ENCODE measurements around the gene MOK. TPM values are rescaled to one million over a fixed set of nuclear protein-coding genes. Genes with fewer than 3 reads are reported as not detected.
"Not testable (repeated sequence)": the region's sequence is repeated elsewhere in the genome, so short reads cannot be mapped to it uniquely, and the experiment has no call there.

The MOK gene
- total RNA-seq, 1 donor from 2014 or later, result 5.2 TPM

GRCh38 chr14:102252834-102253801 is 51.8 kb downstream of the MOK start:
- H3K36me3 ChIP-seq (ENCODE audit: control insufficient read depth in 3 of 3, insufficient read depth in 3 of 3, low read length in 3 of 3), result peaks cover 0 to 2% (median 0%) of the 10 kb centered on the region in 3 donors
- no peak overlapping the region for H3K27ac ChIP-seq (ENCODE audit: low read depth, low read length)
- H3K27me3 ChIP-seq (ENCODE audit: control insufficient read depth in 3 of 3, insufficient read depth in 3 of 3, low read length in 3 of 3), result no peaks in the 10 kb centered on the region
- H3K9ac ChIP-seq (ENCODE audit: low read depth in 1 of 3, low read length in 3 of 3), result no peak overlapping the region
- H3K4me3 ChIP-seq (ENCODE audit: low read length in 3 of 3), result no peak overlapping the region
- no peaks in the 10 kb centered on the region for H3K9me3 ChIP-seq (ENCODE audit: control insufficient read depth in 3 of 3, low read length in 3 of 3)
- H3K4me1 ChIP-seq (ENCODE audit: control insufficient read depth in 3 of 3, insufficient read depth in 3 of 3, low read length in 3 of 3), result no peaks in the 10 kb centered on the region

- no peaks in the 10 kb centered on the region for H3K9me3 ChIP-seq (ENCODE audit: control insufficient read depth in 3 of 3, low read length in 3 of 3)
- H3K4me3 ChIP-seq (ENCODE audit: low read length in 3 of 3), result no peak overlapping the region
- no peaks in the 10 kb centered on the region for H3K4me1 ChIP-seq (ENCODE audit: control insufficient read depth in 3 of 3, insufficient read depth in 3 of 3, low read length in 3 of 3)
- H3K36me3 ChIP-seq (ENCODE audit: control insufficient read depth in 3 of 3, insufficient read depth in 3 of 3, low read length in 3 of 3), result peaks cover 0 to 2% (median 0%) of the 10 kb centered on the region in 3 donors
- no peaks in the 10 kb centered on the region for H3K27me3 ChIP-seq (ENCODE audit: control insufficient read depth in 3 of 3, insufficient read depth in 3 of 3, low read length in 3 of 3)
- H3K9ac ChIP-seq (ENCODE audit: low read depth in 1 of 3, low read length in 3 of 3), result no peak overlapping the region
- no peak overlapping the region for H3K27ac ChIP-seq (ENCODE audit: low read depth, low read length)
Observed at GRCh38 chr14:102251161-102251560, 53.8 kb downstream of the MOK start.

- no peak overlapping the region for H3K27ac ChIP-seq (ENCODE audit: low read depth, low read length)
- no peak overlapping the region for H3K9ac ChIP-seq (ENCODE audit: low read depth in 1 of 3, low read length in 3 of 3)
- H3K4me3 ChIP-seq (ENCODE audit: low read length in 3 of 3), result no peak overlapping the region
- H3K36me3 ChIP-seq (ENCODE audit: control insufficient read depth in 3 of 3, insufficient read depth in 3 of 3, low read length in 3 of 3), result peaks cover 0 to 2% (median 0%) of the 10 kb centered on the region in 3 donors
- H3K27me3 ChIP-seq (ENCODE audit: control insufficient read depth in 3 of 3, insufficient read depth in 3 of 3, low read length in 3 of 3), result no peaks in the 10 kb centered on the region
- H3K4me1 ChIP-seq (ENCODE audit: control insufficient read depth in 3 of 3, insufficient read depth in 3 of 3, low read length in 3 of 3), result no peaks in the 10 kb centered on the region
- no peaks in the 10 kb centered on the region for H3K9me3 ChIP-seq (ENCODE audit: control insufficient read depth in 3 of 3, low read length in 3 of 3)
Observed at GRCh38 chr14:102250636-102251035, 54.3 kb downstream of the MOK start.

- Histone ChIP-seq H3K4me3 (ENCODE audit: low read length in 3 of 3) (no peak overlapping the region), H3K4me1 (ENCODE audit: control insufficient read depth in 3 of 3, insufficient read depth in 3 of 3, low read length in 3 of 3) (no peaks in the 10 kb centered on the region), H3K27ac (ENCODE audit: low read depth, low read length) (no peak overlapping the region), H3K9ac (ENCODE audit: low read depth in 1 of 3, low read length in 3 of 3) (no peak overlapping the region), H3K36me3 (ENCODE audit: control insufficient read depth in 3 of 3, insufficient read depth in 3 of 3, low read length in 3 of 3) (peaks cover 0 to 2% (median 0%) of the 10 kb centered on the region in 3 donors), H3K9me3 (ENCODE audit: control insufficient read depth in 3 of 3, low read length in 3 of 3) (no peaks in the 10 kb centered on the region), H3K27me3 (ENCODE audit: control insufficient read depth in 3 of 3, insufficient read depth in 3 of 3, low read length in 3 of 3) (no peaks in the 10 kb centered on the region)
Observed at GRCh38 chr14:102249981-102250380, 55.0 kb downstream of the MOK start.

GRCh38 chr14:102249041-102249440 is 55.9 kb downstream of the MOK start:
- Histone ChIP-seq H3K27me3 (ENCODE audit: control insufficient read depth in 3 of 3, insufficient read depth in 3 of 3, low read length in 3 of 3) (no peaks in the 10 kb centered on the region), H3K27ac (ENCODE audit: low read depth, low read length) (no peak overlapping the region), H3K36me3 (ENCODE audit: control insufficient read depth in 3 of 3, insufficient read depth in 3 of 3, low read length in 3 of 3) (peaks cover 0 to 2% (median 0%) of the 10 kb centered on the region in 3 donors), H3K4me1 (ENCODE audit: control insufficient read depth in 3 of 3, insufficient read depth in 3 of 3, low read length in 3 of 3) (no peaks in the 10 kb centered on the region), H3K9me3 (ENCODE audit: control insufficient read depth in 3 of 3, low read length in 3 of 3) (no peaks in the 10 kb centered on the region), H3K9ac (ENCODE audit: low read depth in 1 of 3, low read length in 3 of 3) (no peak overlapping the region), H3K4me3 (ENCODE audit: low read length in 3 of 3) (no peak overlapping the region)

- Histone ChIP-seq H3K4me1 (ENCODE audit: control insufficient read depth in 3 of 3, insufficient read depth in 3 of 3, low read length in 3 of 3) (no peaks in the 10 kb centered on the region), H3K36me3 (ENCODE audit: control insufficient read depth in 3 of 3, insufficient read depth in 3 of 3, low read length in 3 of 3) (peaks cover 0 to 2% (median 0%) of the 10 kb centered on the region in 3 donors), H3K9ac (ENCODE audit: low read depth in 1 of 3, low read length in 3 of 3) (no peak overlapping the region), H3K4me3 (ENCODE audit: low read length in 3 of 3) (no peak overlapping the region), H3K27ac (ENCODE audit: low read depth, low read length) (no peak overlapping the region), H3K27me3 (ENCODE audit: control insufficient read depth in 3 of 3, insufficient read depth in 3 of 3, low read length in 3 of 3) (no peaks in the 10 kb centered on the region), H3K9me3 (ENCODE audit: control insufficient read depth in 3 of 3, low read length in 3 of 3) (no peaks in the 10 kb centered on the region)
Observed at GRCh38 chr14:102248121-102248520, 56.8 kb downstream of the MOK start.

GRCh38 chr14:102246071-102246470 is 58.9 kb downstream of the MOK start:
- Histone ChIP-seq H3K9ac (ENCODE audit: low read depth in 1 of 3, low read length in 3 of 3) (no peak overlapping the region), H3K27me3 (ENCODE audit: control insufficient read depth in 3 of 3, insufficient read depth in 3 of 3, low read length in 3 of 3) (no peaks in the 10 kb centered on the region), H3K4me1 (ENCODE audit: control insufficient read depth in 3 of 3, insufficient read depth in 3 of 3, low read length in 3 of 3) (no peaks in the 10 kb centered on the region), H3K9me3 (ENCODE audit: control insufficient read depth in 3 of 3, low read length in 3 of 3) (no peaks in the 10 kb centered on the region), H3K27ac (ENCODE audit: low read depth, low read length) (no peak overlapping the region), H3K36me3 (ENCODE audit: control insufficient read depth in 3 of 3, insufficient read depth in 3 of 3, low read length in 3 of 3) (peaks cover 0 to 2% (median 0%) of the 10 kb centered on the region in 3 donors), H3K4me3 (ENCODE audit: low read length in 3 of 3) (no peak overlapping the region)

- not testable (repeated sequence) for H3K27ac ChIP-seq (ENCODE audit: low read depth, low read length); H3K36me3 ChIP-seq (ENCODE audit: control insufficient read depth in 3 of 3, insufficient read depth in 3 of 3, low read length in 3 of 3); H3K27me3 ChIP-seq (ENCODE audit: control insufficient read depth in 3 of 3, insufficient read depth in 3 of 3, low read length in 3 of 3); H3K9ac ChIP-seq (ENCODE audit: low read depth in 1 of 3, low read length in 3 of 3); H3K4me1 ChIP-seq (ENCODE audit: control insufficient read depth in 3 of 3, insufficient read depth in 3 of 3, low read length in 3 of 3); H3K4me3 ChIP-seq (ENCODE audit: low read length in 3 of 3); H3K9me3 ChIP-seq (ENCODE audit: control insufficient read depth in 3 of 3, low read length in 3 of 3)
Observed at GRCh38 chr14:102243795-102244194, 61.2 kb downstream of the MOK start.

- Histone ChIP-seq H3K4me3 (ENCODE audit: low read length in 3 of 3) (no peak overlapping the region), H3K9me3 (ENCODE audit: control insufficient read depth in 3 of 3, low read length in 3 of 3) (no peaks in the 10 kb centered on the region), H3K4me1 (ENCODE audit: control insufficient read depth in 3 of 3, insufficient read depth in 3 of 3, low read length in 3 of 3) (no peaks in the 10 kb centered on the region), H3K27me3 (ENCODE audit: control insufficient read depth in 3 of 3, insufficient read depth in 3 of 3, low read length in 3 of 3) (no peaks in the 10 kb centered on the region), H3K27ac (ENCODE audit: low read depth, low read length) (no peak overlapping the region), H3K9ac (ENCODE audit: low read depth in 1 of 3, low read length in 3 of 3) (no peak overlapping the region), H3K36me3 (ENCODE audit: control insufficient read depth in 3 of 3, insufficient read depth in 3 of 3, low read length in 3 of 3) (no peaks in the 10 kb centered on the region)
Observed at GRCh38 chr14:102241147-102241546, 63.8 kb downstream of the MOK start.

GRCh38 chr14:102240481-102240880 is 64.5 kb downstream of the MOK start:
- H3K27me3 ChIP-seq (ENCODE audit: control insufficient read depth in 3 of 3, insufficient read depth in 3 of 3, low read length in 3 of 3); H3K9ac ChIP-seq (ENCODE audit: low read depth in 1 of 3, low read length in 3 of 3); H3K9me3 ChIP-seq (ENCODE audit: control insufficient read depth in 3 of 3, low read length in 3 of 3); H3K4me1 ChIP-seq (ENCODE audit: control insufficient read depth in 3 of 3, insufficient read depth in 3 of 3, low read length in 3 of 3); H3K27ac ChIP-seq (ENCODE audit: low read depth, low read length); H3K4me3 ChIP-seq (ENCODE audit: low read length in 3 of 3); H3K36me3 ChIP-seq (ENCODE audit: control insufficient read depth in 3 of 3, insufficient read depth in 3 of 3, low read length in 3 of 3): not testable (repeated sequence)
